ENCODE measurements around the gene R3HDM4.

The R3HDM4 gene

DNA sequence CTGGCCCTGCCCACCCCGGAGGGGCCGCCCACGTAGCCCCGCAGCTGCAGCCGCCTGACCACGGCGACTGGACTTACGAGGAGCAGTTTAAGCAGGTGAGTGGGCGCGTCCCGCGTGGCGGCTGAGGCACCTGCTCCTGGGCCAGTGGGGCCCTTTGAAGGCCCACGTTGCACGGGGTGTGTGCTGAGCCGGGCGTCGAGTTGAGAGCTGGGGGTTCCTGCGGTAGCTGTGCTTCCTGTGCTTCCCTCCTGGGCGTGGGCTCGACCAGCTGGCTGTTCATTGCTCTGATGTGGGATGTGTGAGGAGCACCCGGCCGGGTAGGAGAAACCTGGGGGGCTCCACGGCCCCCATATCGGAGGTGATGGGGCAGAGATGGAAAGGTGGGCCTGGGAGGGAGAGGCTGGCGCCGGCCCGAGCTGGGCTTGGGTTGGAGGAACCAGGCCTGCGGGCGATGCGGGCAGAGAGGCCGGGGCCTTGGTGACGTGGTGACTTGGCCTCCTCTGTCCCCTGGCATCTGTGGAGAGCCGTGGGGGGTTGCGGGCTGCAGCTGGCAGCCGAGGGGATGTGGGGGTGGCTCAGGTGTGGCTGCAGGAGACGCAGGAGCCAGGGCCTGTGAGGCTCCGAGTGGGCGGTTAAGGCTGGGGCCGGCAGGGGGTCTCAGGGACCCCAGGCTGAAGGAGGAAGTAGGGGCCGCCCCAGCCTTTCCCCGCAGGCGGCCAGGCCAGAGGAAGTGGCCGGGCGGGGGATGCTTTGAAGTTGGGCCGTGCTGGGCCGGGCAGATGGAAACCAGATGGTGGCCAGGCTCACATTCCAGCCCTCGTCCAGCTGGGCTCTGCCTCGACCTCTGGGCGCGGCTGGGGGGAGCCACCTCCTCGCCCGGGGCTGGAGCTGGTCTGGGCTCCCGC is 19.9 kb upstream of the R3HDM4 start:
- TF ChIP-seq, protein P1, sequence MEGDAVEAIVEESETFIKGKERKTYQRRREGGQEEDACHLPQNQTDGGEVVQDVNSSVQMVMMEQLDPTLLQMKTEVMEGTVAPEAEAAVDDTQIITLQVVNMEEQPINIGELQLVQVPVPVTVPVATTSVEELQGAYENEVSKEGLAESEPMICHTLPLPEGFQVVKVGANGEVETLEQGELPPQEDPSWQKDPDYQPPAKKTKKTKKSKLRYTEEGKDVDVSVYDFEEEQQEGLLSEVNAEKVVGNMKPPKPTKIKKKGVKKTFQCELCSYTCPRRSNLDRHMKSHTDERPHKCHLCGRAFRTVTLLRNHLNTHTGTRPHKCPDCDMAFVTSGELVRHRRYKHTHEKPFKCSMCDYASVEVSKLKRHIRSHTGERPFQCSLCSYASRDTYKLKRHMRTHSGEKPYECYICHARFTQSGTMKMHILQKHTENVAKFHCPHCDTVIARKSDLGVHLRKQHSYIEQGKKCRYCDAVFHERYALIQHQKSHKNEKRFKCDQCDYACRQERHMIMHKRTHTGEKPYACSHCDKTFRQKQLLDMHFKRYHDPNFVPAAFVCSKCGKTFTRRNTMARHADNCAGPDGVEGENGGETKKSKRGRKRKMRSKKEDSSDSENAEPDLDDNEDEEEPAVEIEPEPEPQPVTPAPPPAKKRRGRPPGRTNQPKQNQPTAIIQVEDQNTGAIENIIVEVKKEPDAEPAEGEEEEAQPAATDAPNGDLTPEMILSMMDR (IDR thresholded peaks at IDR 0.05; ENCODE audit: low read depth, low read length), result no peak
- peak overlapping the region; percentile 43 for H3K4me3 ChIP-seq (ENCODE audit: low read depth, low read length)

DNA sequence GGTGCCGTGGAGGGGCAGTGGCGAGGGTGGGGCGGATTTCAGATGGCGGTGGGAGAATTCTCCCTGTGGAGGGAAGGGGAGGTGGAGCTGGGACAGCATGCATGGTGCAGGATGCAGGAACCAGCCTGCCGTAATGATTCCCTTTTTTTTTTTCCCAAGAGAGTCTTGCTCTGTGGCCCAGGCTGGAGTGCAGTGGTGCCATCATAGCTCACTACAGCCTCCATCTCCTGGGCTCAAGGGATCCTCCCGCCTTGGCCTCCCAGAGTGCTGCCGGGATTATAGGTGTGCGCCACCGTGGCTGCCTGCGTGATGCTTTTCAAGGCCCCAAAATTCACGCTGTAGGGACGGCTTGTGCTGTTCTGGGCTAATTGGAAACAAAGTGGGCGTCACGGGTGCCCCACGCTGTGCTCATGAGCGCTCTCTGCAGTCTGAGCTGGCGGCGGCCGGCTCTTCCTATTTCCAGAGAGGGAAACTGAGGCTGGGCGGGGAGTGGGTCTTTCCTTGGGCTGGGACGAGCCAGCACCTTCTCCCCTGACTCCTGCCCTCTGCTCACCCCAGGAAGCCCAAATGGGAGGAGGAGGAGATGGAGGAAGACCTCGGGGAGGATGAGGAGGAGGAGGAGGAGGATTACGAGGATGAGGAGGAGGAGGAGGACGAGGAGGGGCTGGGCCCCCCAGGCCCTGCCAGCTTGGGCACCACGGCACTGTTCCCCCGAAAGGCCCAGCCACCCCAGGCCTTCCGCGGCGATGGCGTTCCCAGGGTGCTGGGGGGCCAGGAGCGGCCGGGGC is 19.0 kb upstream of the R3HDM4 start:
- peak overlapping the region; percentile 43; the same call in 1 of the 2 replicates for H3K4me3 ChIP-seq (ENCODE audit: low read depth, low read length)
- TF ChIP-seq, protein P1 (IDR thresholded peaks at IDR 0.05; ENCODE audit: low read depth, low read length), result no peak

DNA sequence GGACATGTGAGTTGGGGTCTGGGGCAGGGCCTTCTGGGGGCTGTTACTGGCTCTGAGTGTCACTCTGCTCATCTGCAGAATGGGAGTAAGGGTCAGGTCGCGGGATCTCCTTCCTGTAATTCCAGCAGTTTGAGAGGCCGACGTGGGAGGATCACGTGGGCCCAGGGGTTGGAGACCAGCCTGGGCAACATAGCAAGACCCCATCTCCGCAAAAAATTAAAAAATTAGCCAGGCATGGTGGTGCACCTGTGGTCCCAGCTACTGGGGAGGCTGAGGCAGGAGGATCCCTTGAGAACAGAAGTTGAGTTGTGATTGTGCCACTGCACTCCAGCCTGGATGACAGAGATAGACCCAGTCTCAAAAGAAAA is 16.9 kb upstream of the R3HDM4 start:
- TF ChIP-seq, protein P1 (IDR thresholded peaks at IDR 0.05; ENCODE audit: low read depth, low read length), result no peak
- H3K4me3 ChIP-seq (ENCODE audit: low read depth, low read length), result no peak overlapping the region

DNA sequence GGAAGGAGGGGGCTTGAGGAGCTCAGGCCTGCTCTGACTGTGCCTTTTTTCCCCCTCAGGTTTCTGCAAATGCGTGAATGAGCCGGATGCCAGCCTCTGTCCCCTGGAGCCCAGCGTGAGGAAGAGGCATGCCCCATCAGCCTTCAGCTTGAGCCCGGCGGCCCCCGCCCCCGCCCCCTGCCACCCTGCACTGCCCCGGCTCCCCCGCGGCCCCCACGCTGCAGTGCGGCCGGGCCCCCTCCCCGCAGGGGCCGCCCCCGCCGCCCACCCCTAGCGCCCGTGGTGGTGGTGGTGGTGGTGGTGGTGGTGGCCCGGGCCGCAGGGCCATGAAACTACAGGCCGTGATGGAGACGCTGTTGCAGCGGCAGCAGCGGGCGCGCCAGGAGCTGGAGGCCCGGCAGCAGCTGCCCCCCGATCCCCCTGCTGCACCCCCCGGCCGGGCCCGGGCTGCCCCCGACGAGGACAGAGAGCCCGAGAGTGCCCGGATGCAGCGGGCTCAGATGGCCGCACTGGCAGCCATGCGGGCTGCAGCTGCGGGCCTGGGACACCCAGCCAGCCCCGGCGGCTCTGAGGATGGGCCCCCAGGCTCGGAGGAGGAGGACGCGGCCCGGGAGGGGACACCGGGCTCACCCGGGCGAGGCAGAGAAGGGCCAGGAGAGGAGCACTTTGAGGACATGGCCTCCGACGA is 16.3 kb upstream of the R3HDM4 start:
- no peak overlapping the region for H3K4me3 ChIP-seq (ENCODE audit: low read depth, low read length)
- TF ChIP-seq, protein P1 (IDR thresholded peaks at IDR 0.05; ENCODE audit: low read depth, low read length), result no peak

DNA sequence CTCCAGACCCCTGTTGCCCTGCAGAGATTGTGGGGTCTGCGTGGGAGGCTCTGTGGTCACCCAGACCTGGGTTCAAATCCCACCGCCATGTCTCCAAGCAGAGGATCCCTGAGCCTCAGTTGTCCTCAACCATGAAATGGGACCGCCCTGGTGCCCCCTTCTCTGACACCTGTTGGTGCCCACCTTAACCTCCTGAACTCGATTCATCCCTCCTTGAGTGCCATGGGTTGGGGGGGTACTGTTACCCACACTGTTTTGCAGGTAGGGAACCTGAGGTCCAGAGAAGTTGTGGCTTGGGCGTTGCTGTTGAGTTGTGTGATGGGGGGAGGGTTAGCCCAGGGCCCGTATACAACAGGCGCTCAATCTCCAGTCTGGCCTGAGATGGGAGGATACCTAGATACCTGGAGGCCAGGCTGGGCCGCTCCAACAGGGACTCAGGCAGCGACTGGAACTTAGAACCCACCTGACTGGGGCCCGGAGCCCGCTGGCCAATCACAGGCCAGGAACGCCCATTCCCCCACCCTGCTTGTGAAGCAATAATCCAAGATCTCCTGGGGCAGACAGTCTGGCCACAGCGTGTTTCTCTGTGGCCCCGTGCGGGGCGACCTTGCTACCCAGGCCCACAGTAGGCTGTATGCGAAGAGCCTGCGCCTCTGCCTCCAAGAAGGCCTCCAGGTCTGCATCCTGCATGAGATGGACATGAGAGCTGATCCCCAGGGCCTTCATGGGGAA is 15.6 kb upstream of the R3HDM4 start:
- TF ChIP-seq, protein P1 (IDR thresholded peaks at IDR 0.05; ENCODE audit: low read depth, low read length), result no peak
- no peak overlapping the region for H3K4me3 ChIP-seq (ENCODE audit: low read depth, low read length)

DNA sequence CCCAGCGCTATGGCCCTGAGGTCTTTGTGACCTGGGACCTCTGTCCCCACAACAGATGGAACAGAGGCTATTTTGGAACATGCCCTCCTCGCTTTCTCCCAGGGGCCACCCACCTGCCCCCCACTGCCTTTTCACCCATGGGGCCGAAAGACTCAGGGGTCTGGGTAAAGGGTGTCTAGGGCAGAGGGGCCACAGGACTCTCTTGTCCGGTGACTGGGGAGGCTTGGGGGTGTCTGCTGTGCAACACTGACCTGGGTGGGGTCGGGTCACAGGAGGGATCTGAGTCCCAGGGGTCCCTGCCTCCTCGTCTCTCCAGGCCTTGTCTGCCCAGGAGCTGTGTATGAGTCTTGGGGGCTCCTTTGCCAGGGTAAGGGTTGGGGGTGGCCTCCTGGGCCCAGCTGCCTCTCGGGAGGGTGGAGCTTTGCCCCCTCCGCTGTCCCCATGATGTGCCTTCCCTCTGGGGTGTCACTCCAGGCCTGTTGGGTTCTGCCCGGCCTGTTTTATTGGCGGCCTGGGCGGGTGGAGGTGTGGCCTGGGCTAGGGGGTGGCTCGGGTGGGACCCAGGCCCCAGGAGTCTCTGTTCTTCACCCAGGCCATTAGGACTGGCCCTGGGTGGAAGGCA is 14.9 kb upstream of the R3HDM4 start:
- TF ChIP-seq, protein P1 (IDR thresholded peaks at IDR 0.05; ENCODE audit: low read depth, low read length), result no peak

More for the DNA sequence above, 14.9 kb upstream of the R3HDM4 start:
- peak overlapping the region; percentile 88 for H3K4me3 ChIP-seq (ENCODE audit: low read depth, low read length)

Data from WI38 (cell line).